KMS-11 (cell line): ENCODE results near the gene NTM.
"Not testable (repeated sequence)": the region's sequence is repeated elsewhere in the genome, so short reads cannot be mapped to it uniquely, and the experiment has no call there.

Source experiments
- H2AFZ ChIP-seq: fragments of 200-600 bp; sonication (generic); 2 replicates; pipeline ENCODE4 v1.6.1; 2016; ENCODE audit warnings: antibody characterized with exemption, mixed run types, low read depth
- H3K27ac ChIP-seq: fragments of 200-600 bp; sonication (generic); 2 replicates; pipeline ENCODE4 v1.6.1; 2016; ENCODE audit warnings: mild to moderate bottlenecking, mixed run types
- H3K27me3 ChIP-seq: fragments of 200-600 bp; sonication (generic); 2 replicates; pipeline ENCODE4 v1.6.1; 2017; ENCODE audit warnings: mild to moderate bottlenecking, low read depth, mixed run types, moderate library complexity; ENCODE audit not compliant: insufficient read depth
- H3K36me3 ChIP-seq: fragments of 200-600 bp; sonication (generic); 2 replicates; pipeline ENCODE4 v1.6.1; 2017; ENCODE audit warnings: mild to moderate bottlenecking, mixed run types; ENCODE audit not compliant: insufficient read depth
- H3K4me1 ChIP-seq: fragments of 200-600 bp; sonication (generic); 2 replicates; pipeline ENCODE4 v1.6.1; 2016; ENCODE audit warnings: mild to moderate bottlenecking, low read depth, mixed run types; ENCODE audit not compliant: poor library complexity, severe bottlenecking
- H3K4me2 ChIP-seq: fragments of 200-600 bp; sonication (generic); 2 replicates; pipeline ENCODE4 v1.7.0; 2016; ENCODE audit warnings: mild to moderate bottlenecking, mixed run types
- H3K4me3 ChIP-seq: fragments of 200-600 bp; sonication (generic); IDR thresholded peaks from 2 replicates; pipeline ENCODE4 v1.6.1; 2017; ENCODE audit warnings: low read depth, low read length, mixed read lengths; ENCODE audit not compliant: insufficient read depth
- H3K79me2 ChIP-seq: fragments of 200-600 bp; sonication (generic); 2 replicates; pipeline ENCODE4 v1.6.1; 2016; ENCODE audit warnings: low read depth, mixed run types; ENCODE audit not compliant: insufficient read depth
- H3K9ac ChIP-seq: fragments of 200-600 bp; sonication (generic); 2 replicates; pipeline ENCODE4 v1.6.1; 2016; ENCODE audit warnings: mild to moderate bottlenecking, mixed run types
- H4K20me1 ChIP-seq: fragments of 200-600 bp; sonication (generic); 2 replicates; pipeline ENCODE4 v1.6.1; 2016; ENCODE audit warnings: mild to moderate bottlenecking, mixed run types; ENCODE audit not compliant: insufficient read depth
- CTCF ChIP-seq: fragments of 200-600 bp; sonication (generic); conservative IDR thresholded peaks from 2 replicates; pipeline ENCODE4 v1.6.1; 2017; ENCODE audit warnings: low read depth, mild to moderate bottlenecking, antibody characterized with exemption, low read length, moderate library complexity, mixed read lengths

Gene NTM

DNA sequence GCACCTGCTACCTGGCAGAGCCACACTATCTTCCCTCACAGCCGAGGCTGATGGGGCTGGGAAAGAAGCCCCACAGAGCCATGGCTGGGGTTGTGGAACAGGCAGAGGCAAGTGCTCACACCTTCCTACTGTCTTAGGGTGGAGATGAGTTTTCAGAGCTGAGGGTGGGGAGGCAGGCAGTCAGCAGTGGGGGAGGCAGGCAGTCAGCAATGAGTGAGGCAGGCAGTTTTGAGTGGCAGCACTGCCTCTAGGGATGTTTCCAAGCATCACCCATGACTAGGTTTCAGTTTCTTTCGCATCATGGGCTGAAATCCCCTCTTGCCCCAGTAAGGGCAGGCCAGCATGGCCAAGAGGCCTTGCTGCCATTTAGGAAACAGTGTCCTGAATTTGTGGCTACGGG, 41.6 kb upstream of the NTM start:
- no peak overlapping the region for H3K4me3 ChIP-seq
- no peaks in the 10 kb centered on the region for H3K36me3 ChIP-seq
- H3K79me2 ChIP-seq, result no peaks in the 10 kb centered on the region
- H4K20me1 ChIP-seq, result no peaks in the 10 kb centered on the region
- no peak overlapping the region for H3K9ac ChIP-seq
- H3K27me3 ChIP-seq, result no peaks in the 10 kb centered on the region
- no peaks in the 10 kb centered on the region for H3K4me1 ChIP-seq
- H3K27ac ChIP-seq, result no peak overlapping the region
- no peak for TF ChIP-seq CTCF
- H3K4me2 ChIP-seq, result no peak overlapping the region
- H2AFZ ChIP-seq, result no peak overlapping the region

DNA sequence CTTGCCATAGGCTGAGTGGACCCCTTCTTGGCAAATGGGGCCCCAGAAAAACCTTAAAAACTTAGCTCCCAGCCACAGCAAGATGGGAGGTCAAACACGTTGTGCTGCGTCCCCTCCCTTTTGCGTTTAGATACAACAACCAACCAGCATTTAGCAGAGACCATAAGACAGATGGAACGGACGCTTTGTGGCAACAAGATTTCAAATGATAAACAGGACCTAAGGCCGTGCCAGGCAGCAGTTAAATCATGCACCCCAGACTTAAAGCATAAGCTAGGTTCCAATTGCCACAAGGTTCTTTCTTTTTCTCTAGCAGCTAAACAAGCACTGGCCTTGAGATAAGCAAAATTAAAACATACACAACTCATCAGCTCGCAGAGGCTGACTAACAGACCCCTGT, 39.4 kb upstream of the NTM start:
- Histone ChIP-seq H3K27me3 (no peaks in the 10 kb centered on the region), H2AFZ (no peak overlapping the region), H3K27ac (no peak overlapping the region), H3K36me3 (no peaks in the 10 kb centered on the region), H3K4me3 (no peak overlapping the region), H3K4me2 (no peak overlapping the region), H4K20me1 (no peaks in the 10 kb centered on the region), H3K4me1 (no peaks in the 10 kb centered on the region), H3K9ac (no peak overlapping the region), H3K79me2 (no peaks in the 10 kb centered on the region)
- no peak for TF ChIP-seq CTCF

- no peaks in the 10 kb centered on the region for H4K20me1 ChIP-seq
- no peaks in the 10 kb centered on the region for H3K79me2 ChIP-seq
- H3K4me1 ChIP-seq, result no peaks in the 10 kb centered on the region
- no peak overlapping the region for H3K4me2 ChIP-seq
- no peak overlapping the region for H3K27ac ChIP-seq
- TF ChIP-seq CTCF, result no peak
- H2AFZ ChIP-seq, result no peak overlapping the region
- H3K9ac ChIP-seq, result no peak overlapping the region
- H3K27me3 ChIP-seq, result no peaks in the 10 kb centered on the region
- H3K4me3 ChIP-seq, result no peak overlapping the region
- H3K36me3 ChIP-seq, result no peaks in the 10 kb centered on the region
These were observed 38.9 kb upstream of the NTM start for GRCh38 chr11:131331546-131331945.

- H3K4me1 ChIP-seq, result no peaks in the 10 kb centered on the region
- no peaks in the 10 kb centered on the region for H3K36me3 ChIP-seq
- no peaks in the 10 kb centered on the region for H3K79me2 ChIP-seq
- no peaks in the 10 kb centered on the region for H3K27me3 ChIP-seq
- no peak overlapping the region for H2AFZ ChIP-seq
- no peak overlapping the region for H3K4me3 ChIP-seq
- no peak overlapping the region for H3K4me2 ChIP-seq
- TF ChIP-seq CTCF, result no peak
- H3K27ac ChIP-seq, result no peak overlapping the region
- no peaks in the 10 kb centered on the region for H4K20me1 ChIP-seq
- no peak overlapping the region for H3K9ac ChIP-seq
These were observed 35.8 kb upstream of the NTM start for GRCh38 chr11:131334601-131335000.

DNA sequence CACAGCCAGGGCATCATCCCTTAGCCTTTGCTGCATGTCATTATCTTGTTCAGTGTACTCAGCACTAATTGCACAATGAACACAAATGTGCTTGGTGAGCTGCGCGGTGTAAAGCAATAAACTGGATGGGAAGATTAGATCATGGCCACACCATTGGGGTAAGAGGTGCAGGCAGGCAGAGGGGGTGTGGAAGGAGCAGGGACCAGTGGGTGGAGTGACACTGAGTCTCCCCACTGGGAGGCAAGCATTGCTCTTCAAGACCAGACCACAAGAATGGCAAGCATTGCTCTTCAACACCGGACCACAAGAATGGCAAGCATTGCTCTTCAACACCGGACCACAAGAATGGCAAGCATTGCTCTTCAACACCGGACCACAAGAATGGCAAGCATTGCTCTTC, 28.5 kb upstream of the NTM start:
- not testable (repeated sequence) for H3K27me3 ChIP-seq, H4K20me1 ChIP-seq, H2AFZ ChIP-seq, H3K27ac ChIP-seq, H3K9ac ChIP-seq, H3K79me2 ChIP-seq, H3K4me2 ChIP-seq, H3K4me3 ChIP-seq, H3K36me3 ChIP-seq, H3K4me1 ChIP-seq

- not testable (repeated sequence) for H3K4me1 ChIP-seq, H3K36me3 ChIP-seq, H3K4me3 ChIP-seq, H3K27me3 ChIP-seq, H3K79me2 ChIP-seq, H2AFZ ChIP-seq, H3K4me2 ChIP-seq, H3K27ac ChIP-seq, H4K20me1 ChIP-seq, H3K9ac ChIP-seq
These were observed 28.0 kb upstream of the NTM start for GRCh38 chr11:131342442-131342841.
